Activated CD8-positive, alpha-beta memory T cell treated with anti-CD3 and anti-CD28 coated beads, Interleukin-2, amount 50 U/mL, for 24 hours (primary cell): Measurements from ENCODE around the gene RPL32.

ENCODE experiments used
- DNase-seq: peaks from one replicate; pipeline ENCODE4 v3.0.0-alpha.2; 2020; ENCODE audit errors: extremely low read depth

The RPL32 gene

GRCh38 chr3:12832350-12833221, 8.8 kb downstream of the RPL32 start:
- no peak for DNase-seq

- no peak for DNase-seq
These were observed 10.0 kb downstream of the RPL32 start for GRCh38 chr3:12831301-12831866.

- DNase-seq = no peak
These were observed 10.6 kb downstream of the RPL32 start for GRCh38 chr3:12830785-12831156.

GRCh38 chr3:12829886-12830784, 11.2 kb downstream of the RPL32 start:
- DNase-seq = no peak

GRCh38 chr3:12829404-12829803, 12.0 kb downstream of the RPL32 start:
- no peak for DNase-seq

GRCh38 chr3:12828751-12829150, 12.6 kb downstream of the RPL32 start:
- DNase-seq = no peak

- DNase-seq = no peak
These were observed 16.2 kb downstream of the RPL32 start for GRCh38 chr3:12825156-12825555.

GRCh38 chr3:12824299-12824698, 17.1 kb downstream of the RPL32 start:
- no peak for DNase-seq

- no peak for DNase-seq
These were observed 18.5 kb downstream of the RPL32 start for GRCh38 chr3:12822725-12823373.

- no peak for DNase-seq
These were observed 22.6 kb downstream of the RPL32 start for GRCh38 chr3:12818773-12819172.

GRCh38 chr3:12818273-12818672, 23.1 kb downstream of the RPL32 start:
- DNase-seq = no peak

GRCh38 chr3:12817343-12817710, 24.0 kb downstream of the RPL32 start:
- no peak for DNase-seq

GRCh38 chr3:12816521-12817342, 24.6 kb downstream of the RPL32 start:
- DNase-seq = no peak

GRCh38 chr3:12815719-12816118, 25.6 kb downstream of the RPL32 start:
- no peak for DNase-seq

- DNase-seq = no peak
These were observed 26.3 kb downstream of the RPL32 start for GRCh38 chr3:12815078-12815477.

GRCh38 chr3:12813967-12814366, 27.4 kb downstream of the RPL32 start:
- no peak for DNase-seq

GRCh38 chr3:12812812-12813211, 28.6 kb downstream of the RPL32 start:
- no peak for DNase-seq

GRCh38 chr3:12810961-12811360, 30.4 kb downstream of the RPL32 start:
- no peak for DNase-seq

- DNase-seq = peak; percentile 86
These were observed 31.2 kb downstream of the RPL32 start for GRCh38 chr3:12810013-12810780.

- DNase-seq = no peak
These were observed 31.9 kb downstream of the RPL32 start for GRCh38 chr3:12809435-12809834.
